IPS-18a (cell line): ENCODE measurements around the gene FASN.

Experiments
- H3K27ac ChIP-seq: one replicate; pipeline ENCODE4 v1.5.1; 2013; ENCODE audit warnings: low read length
- H3K27me3 ChIP-seq: one replicate; pipeline ENCODE4 v1.6.1; 2013; ENCODE audit warnings: mild to moderate bottlenecking, low read length; ENCODE audit not compliant: control insufficient read depth, insufficient read depth
- H3K36me3 ChIP-seq: one replicate; pipeline ENCODE4 v1.6.1; 2013; ENCODE audit warnings: low read depth, low read length; ENCODE audit not compliant: control insufficient read depth
- H3K4me1 ChIP-seq: one replicate; pipeline ENCODE4 v1.6.1; 2013; ENCODE audit warnings: low read depth, low read length; ENCODE audit not compliant: control insufficient read depth
- H3K4me3 ChIP-seq: one replicate; pipeline ENCODE4 v1.5.1; 2013; ENCODE audit warnings: low read length
- H3K9ac ChIP-seq: one replicate; pipeline ENCODE4 v1.6.1; 2013; ENCODE audit warnings: mild to moderate bottlenecking, low read length, moderate library complexity
- H3K9me3 ChIP-seq: one replicate; pipeline ENCODE4 v1.6.1; 2013; ENCODE audit warnings: low read depth, low read length; ENCODE audit not compliant: control insufficient read depth

Gene FASN

DNA sequence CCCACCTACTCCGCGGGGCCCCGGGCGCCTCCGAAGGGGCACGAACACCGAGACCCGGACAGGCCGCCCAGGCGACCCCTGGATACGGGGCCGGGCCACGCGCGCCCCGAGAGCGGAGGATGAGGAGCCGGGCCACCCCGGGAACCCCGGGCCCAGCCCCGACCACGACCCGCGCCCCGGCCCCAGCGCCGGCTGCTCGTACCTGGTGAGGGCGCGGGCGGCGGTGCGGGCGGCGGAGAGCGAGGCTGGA lies 192 bp downstream of the FASN start:
- Histone ChIP-seq H3K4me3 (peak overlapping the region; percentile 75), H3K9ac (peak overlapping the region; percentile 68), H3K9me3 (no peaks in the 10 kb centered on the region), H3K27me3 (no peaks in the 10 kb centered on the region), H3K27ac (no peak overlapping the region), H3K36me3 (peaks cover 27% of the 10 kb centered on the region), H3K4me1 (peaks cover 14% of the 10 kb centered on the region)

DNA sequence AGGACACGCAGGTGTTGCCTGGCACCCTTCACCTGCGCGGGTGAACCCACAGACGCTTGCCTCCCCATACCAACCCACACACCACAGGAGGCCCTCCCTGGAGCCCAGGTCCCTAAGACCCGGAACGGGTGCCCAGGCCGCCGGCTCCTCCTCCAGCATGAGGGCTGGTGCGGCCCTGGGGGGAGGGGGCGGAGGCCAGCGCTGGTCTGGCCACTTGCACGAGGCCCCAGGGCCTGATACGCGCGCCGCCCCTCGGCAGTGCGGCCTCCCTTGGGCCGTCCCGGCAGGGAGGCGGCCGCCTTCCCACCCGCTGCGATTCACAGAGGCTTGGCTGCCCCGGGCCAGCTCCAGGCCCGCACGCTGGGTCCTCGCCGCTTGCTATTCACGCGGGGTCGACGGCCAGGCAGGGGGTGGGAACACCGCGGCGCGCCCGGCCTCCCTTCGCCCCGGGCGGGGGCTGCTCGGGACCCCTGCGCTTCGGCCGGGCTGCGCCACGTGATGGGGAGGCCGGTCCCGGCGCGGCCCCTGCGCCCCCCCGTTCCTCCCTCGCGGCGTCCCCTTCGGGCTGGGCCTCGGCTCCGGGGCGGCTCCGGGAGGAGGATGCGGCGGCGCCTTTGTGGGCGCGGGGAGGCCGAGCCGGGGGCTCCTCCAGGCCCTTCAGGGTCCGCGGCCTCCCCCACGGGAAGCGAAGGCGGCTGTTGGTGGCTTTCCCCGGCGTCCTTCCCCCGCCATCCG lies 685 bp downstream of the FASN start:
- peaks cover 10% of the 10 kb centered on the region for H3K4me1 ChIP-seq
- H3K27me3 ChIP-seq, result no peaks in the 10 kb centered on the region
- H3K36me3 ChIP-seq, result peaks cover 31% of the 10 kb centered on the region
- peak overlapping the region; percentile 75 for H3K4me3 ChIP-seq
- H3K9me3 ChIP-seq, result no peaks in the 10 kb centered on the region
- H3K9ac ChIP-seq, result peak overlapping the region; percentile 68
- no peak overlapping the region for H3K27ac ChIP-seq

DNA sequence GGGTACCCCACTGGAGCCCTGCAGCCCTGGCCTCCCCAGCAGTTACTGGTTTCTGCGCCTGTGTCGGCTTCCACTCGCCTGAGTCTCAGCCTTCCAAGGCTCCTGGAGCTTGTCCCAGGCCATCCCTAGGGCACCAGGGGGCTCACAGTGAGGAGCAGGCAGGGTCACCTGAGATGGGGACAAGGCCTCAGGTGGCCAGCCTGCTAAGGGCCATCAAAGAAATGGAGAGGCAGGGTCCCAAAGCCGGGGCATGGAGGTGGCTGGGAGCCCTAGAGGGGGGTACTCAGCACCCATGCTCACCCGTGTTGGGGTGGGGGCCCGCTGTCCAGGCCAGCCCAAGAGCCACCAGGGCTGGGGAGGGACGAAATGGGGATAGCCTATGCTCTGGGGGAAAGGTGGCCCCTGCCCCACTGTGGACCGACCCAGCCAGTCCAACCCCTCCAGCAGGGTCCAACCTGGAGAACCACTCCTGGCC lies 1.3 kb downstream of the FASN start:
- H3K4me1 ChIP-seq, result peaks cover 7% of the 10 kb centered on the region
- H3K9me3 ChIP-seq, result no peaks in the 10 kb centered on the region
- no peaks in the 10 kb centered on the region for H3K27me3 ChIP-seq
- H3K27ac ChIP-seq, result no peak overlapping the region
- H3K36me3 ChIP-seq, result peaks cover 37% of the 10 kb centered on the region
- peak overlapping the region; percentile 75 for H3K4me3 ChIP-seq
- peak overlapping the region; percentile 68 for H3K9ac ChIP-seq

DNA sequence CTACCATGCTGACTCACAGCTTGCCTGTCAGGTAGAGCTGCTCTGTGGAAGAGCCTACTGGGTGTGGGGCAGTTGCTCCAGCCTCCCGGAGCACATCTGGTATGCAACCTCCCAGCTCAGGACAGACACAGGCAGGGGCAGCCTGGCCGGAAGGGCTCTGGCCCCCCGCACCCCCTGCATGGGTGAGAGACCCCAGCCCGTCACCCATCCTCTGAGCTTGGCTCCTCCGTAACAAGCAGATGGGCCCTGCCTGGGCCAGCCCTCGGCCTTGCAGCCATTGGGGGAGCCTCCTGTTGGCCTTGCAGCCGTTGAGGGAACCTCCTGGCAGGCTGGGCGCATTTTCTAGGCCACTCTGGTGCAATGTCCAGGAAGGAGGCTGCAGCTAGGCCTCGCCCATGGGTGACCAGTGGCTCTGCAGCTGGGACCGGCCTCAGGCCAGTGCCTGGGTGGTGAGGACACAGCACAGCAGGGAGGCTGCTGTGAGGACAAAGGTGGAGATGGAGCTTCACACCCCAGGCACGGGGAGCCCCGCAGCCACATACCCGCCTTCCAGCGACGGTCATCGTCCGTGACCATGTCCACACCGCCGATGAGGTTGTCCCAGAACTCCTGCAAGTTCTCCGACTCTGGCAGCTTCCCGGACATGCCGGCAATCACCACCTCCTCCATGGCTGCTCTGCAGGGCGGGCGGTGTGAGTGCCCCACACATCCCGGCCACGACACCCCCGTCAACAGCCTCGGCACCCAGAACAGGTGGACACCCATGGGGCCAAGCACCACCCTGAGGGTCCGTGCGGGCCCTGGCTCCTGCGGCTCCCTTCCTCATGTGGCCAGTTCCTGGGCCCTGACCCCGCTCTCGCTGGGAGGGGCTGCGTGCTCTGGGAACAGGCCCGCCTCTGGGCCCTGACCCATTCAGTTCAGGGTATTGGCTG lies 2.0 kb downstream of the FASN start:
- H3K9ac ChIP-seq, result no peak overlapping the region

DNA sequence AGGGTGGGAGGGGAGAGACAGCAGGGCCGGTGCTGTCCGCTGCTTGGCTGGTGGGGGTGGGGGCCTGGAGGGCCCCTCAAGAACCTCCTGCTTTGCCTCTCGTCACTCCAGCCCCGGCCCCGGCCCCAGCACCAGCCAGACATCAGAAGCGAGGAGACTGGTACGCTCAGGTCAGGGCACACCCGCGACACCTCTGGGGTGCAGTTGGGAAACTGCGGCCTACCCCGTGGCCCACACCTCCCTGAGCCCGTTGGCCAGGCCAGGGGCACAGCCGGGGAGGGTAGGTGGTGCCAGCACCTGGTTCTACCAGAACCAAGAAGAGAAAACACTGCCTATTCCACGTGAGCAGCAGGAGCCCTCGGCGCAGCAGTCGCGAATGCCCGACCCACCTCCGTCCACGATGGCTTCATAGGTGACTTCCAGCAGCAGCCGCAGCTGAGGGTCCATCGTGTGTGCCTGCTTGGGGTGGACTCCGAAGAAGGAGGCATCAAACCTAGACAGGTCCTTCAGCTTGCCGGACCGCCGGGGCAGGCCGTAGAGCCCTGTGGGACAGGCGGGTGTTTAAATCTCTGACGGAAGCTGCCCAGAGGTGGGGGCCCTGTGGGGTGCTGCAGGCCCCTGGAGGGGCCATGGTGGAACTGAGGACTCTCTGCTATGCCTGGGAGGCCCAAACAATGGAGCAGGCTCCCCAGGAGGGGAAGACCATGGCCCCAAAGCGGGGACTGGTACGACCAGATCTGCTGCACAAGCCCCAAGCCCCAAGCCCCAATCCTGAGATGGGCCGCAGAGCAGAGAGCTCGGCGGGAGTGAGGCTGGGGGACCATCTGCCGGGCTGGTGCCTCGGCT lies 2.9 kb downstream of the FASN start:
- Histone ChIP-seq H3K27ac (no peak overlapping the region), H3K4me3 (no peak overlapping the region), H3K27me3 (no peaks in the 10 kb centered on the region), H3K4me1 (peaks cover 7% of the 10 kb centered on the region), H3K9me3 (no peaks in the 10 kb centered on the region), H3K9ac (no peak overlapping the region), H3K36me3 (peaks cover 52% of the 10 kb centered on the region)

More for the DNA sequence above, 2.0 kb downstream of the FASN start:
- Histone ChIP-seq H3K27me3 (no peaks in the 10 kb centered on the region), H3K9me3 (no peaks in the 10 kb centered on the region), H3K4me3 (peak overlapping the region; percentile 75), H3K27ac (no peak overlapping the region), H3K4me1 (peaks cover 7% of the 10 kb centered on the region), H3K36me3 (peaks cover 44% of the 10 kb centered on the region)

DNA sequence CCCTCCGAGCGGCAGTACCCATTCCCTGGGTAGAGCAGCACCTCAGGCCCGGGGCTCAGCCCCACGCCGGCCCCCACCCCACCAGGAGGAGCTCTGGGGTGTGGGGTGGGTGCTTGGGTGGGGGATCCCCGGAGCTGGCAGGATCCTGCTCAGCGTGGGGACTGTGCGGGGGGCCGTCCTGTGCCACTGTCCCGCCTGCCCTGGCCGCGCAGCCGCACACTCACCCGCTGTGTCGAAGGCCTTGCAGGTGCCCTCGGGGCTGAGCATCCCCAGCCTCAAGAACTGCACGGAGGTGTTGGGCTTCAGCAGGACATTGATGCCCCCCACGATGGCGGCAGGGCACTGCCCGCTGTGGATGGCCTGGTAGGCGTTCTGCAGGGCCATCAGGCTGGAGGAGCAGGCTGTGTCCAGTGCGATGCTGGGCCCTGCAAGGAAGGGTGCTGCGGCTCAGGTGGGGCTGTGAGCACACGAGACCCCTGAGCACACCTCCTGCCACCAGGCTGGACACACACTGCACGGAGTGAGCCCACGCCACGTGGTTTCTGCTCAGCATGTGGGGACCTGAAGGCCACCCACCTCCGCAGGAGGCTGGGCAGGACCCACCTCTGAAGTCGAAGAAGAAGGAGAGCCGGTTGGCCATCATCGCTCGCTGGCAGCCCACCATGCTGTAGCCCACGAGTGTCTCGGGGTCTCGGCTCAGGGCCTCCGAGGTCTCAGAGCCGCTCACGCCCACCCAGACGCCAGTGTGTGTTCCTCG lies 4.9 kb downstream of the FASN start:
- Histone ChIP-seq H3K27ac (no peak overlapping the region), H3K9ac (no peak overlapping the region), H3K9me3 (no peaks in the 10 kb centered on the region), H3K27me3 (no peaks in the 10 kb centered on the region), H3K4me1 (no peaks in the 10 kb centered on the region), H3K4me3 (no peak overlapping the region), H3K36me3 (peaks cover 72% of the 10 kb centered on the region)

DNA sequence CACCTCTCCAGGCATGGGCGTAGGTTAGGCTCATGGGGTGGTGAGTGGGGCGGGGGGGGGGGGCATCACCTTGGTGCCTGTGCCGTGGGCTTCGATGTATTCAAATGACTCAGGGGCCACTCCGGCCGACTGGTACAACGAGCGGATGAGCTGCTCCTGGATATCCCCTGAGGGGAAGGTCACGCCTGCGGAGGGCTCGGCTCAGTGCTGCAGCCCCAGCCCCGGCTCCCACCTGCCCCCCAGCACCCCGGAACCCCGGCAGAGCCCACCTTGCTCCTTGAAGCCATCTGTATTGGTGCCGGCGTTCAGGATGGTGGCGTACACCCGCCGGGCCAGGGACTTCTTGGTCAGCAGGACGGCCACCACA lies 5.4 kb downstream of the FASN start:
- Histone ChIP-seq H3K36me3 (peaks cover 77% of the 10 kb centered on the region), H3K4me3 (no peak overlapping the region), H3K4me1 (no peaks in the 10 kb centered on the region)

DNA sequence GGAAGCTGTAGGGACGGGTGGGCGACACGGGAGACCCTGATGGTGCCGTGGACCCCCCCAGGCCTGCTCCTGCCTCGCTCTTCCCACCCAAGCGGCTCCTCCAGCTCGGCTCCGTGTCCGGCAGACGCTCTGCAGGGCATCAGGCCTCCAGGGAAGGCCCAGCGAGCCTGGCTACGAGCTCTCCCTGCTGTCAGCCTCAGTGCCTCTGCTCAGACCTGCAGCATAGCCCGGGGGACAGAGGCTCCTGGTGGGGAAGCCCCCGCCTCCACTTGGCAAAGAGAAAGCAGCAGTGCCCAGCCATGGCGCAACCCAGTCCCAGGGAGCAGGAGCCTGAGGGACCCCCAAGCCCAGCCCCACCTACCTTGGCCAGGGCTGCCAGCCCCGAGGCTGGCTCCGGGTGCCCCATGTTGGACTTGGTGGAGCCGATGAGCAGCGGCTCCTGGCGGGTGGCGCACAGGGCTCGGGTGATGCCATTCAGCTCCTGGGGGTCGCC lies 5.9 kb downstream of the FASN start:
- no peak overlapping the region for H3K27ac ChIP-seq
- H3K9me3 ChIP-seq, result no peaks in the 10 kb centered on the region
- H3K36me3 ChIP-seq, result peaks cover 82% of the 10 kb centered on the region
- no peak overlapping the region for H3K4me3 ChIP-seq
- no peaks in the 10 kb centered on the region for H3K4me1 ChIP-seq
- H3K9ac ChIP-seq, result no peak overlapping the region
- H3K27me3 ChIP-seq, result no peaks in the 10 kb centered on the region

More for the DNA sequence above, 5.4 kb downstream of the FASN start:
- H3K9ac ChIP-seq, result no peak overlapping the region
- H3K27ac ChIP-seq, result no peak overlapping the region
- no peaks in the 10 kb centered on the region for H3K9me3 ChIP-seq
- no peaks in the 10 kb centered on the region for H3K27me3 ChIP-seq

DNA sequence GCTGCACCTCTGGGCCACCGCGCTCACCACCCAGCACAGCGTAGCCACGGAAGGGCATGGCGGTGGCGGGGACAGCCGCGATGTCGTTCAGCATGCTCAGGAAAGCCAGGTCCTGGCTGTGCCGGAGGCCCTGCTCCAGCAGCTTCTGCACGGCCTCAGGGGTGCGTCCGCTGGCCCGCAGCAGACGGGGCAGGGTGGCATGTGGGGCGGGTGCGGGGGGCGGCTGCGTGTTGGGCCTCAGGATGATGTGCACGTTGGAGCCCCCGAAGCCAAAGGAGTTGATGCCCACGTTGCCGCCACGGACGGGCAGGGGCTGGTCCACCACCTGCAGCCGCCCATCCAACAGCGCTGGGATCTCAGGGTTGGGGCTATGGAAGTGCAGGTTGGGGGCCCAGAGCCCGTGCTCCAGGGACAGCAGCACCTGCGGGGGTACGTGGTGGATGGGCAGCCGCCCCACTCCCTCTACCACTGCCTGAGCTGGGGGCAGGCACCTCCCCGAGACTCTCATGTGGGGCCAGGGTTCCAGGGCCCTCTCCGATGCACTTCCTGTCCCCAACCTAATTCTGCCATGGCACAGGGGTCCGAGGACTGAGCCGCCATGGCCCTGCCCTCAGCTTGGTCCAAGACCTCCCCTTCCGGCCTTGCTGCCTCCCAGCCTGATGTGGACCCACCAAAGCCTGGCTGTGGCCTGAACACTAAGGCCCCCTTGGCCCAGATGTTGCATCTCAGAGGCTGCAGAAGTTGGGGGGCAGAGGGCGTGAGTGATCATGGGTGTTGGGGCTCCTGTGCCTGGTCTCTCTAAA lies 6.6 kb downstream of the FASN start:
- H3K4me3 ChIP-seq, result no peak overlapping the region
- no peak overlapping the region for H3K9ac ChIP-seq
- H3K36me3 ChIP-seq, result peaks cover 89% of the 10 kb centered on the region

DNA sequence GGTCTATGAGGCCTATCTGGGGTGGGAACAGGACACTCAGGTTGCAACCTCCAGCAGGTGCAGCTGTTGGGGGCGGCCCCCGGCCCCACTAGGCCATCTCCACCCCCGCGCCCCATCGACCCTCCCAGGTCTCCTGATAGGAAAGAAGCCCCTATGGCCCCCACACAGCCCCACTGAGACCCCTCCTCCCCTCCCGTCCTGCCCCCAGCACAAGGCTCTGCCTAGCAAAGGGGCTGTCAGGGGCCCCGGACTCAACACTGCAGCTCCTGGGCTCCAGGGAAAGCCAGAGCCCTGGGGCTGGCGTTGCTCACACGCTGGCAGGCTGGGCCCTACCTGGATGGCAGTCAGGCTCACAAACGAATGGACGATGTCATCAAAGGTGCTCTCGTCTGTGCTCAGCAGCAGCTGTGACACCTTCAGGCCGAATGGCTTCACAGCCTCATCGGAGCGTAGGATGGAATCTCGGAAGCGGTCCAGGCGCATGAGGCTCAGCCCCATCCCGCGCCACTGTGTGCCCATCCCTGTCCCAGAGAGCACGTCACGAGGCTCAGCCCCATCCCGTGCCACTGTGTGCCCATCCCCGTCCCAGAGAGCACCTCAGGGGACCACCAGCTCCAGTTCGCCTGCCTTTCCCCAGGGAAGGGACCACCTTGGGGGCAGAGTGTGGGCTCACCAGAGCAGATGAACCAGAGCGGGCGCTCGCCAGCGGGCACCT lies 7.3 kb downstream of the FASN start:
- no peaks in the 10 kb centered on the region for H3K4me1 ChIP-seq
- no peak overlapping the region for H3K9ac ChIP-seq
- H3K27me3 ChIP-seq, result no peaks in the 10 kb centered on the region
- H3K4me3 ChIP-seq, result no peak overlapping the region
- peaks cover 91% of the 10 kb centered on the region for H3K36me3 ChIP-seq
- H3K27ac ChIP-seq, result no peak overlapping the region
- no peaks in the 10 kb centered on the region for H3K9me3 ChIP-seq

More for the DNA sequence above, 6.6 kb downstream of the FASN start:
- H3K27me3 ChIP-seq, result no peaks in the 10 kb centered on the region
- no peak overlapping the region for H3K27ac ChIP-seq
- H3K4me1 ChIP-seq, result no peaks in the 10 kb centered on the region
- no peaks in the 10 kb centered on the region for H3K9me3 ChIP-seq
